ENCODE data around the gene MOB4. TPM values are rescaled to one million over a fixed set of nuclear protein-coding genes. Genes with fewer than 3 reads are reported as not detected.
A peak's percentile ranks its signal among the peaks of the same experiment; 100 is the strongest.

MOB4 gene
- total and polyA plus RNA-seq, 2 donors (not counting 1 experiment from before 2014, with no cell fraction given): 12.6 to 20.8 TPM

DNA sequence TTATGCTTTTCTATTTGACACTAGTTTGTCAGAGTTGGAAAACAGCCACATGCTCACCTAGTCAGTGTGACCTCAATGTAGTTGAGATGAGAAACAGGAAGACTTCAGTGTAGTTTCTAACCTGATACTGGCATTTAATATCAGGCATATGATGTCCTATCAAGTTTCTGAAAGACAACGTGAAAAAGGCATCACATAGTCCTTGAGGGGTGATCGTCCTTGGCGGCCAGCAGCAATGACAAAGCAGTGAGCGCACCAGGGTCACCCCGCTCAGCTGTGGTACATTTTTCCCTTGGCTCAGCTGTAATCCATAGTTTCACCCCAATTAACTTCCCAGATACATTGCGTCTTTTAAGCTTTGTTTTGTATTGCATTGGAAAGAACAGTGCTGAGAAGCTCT lies 11.4 kb upstream of the MOB4 start:
- Histone ChIP-seq H3K27ac (ENCODE audit: low read length in 2 of 2) (no peak overlapping the region), H3K9me3 (ENCODE audit: control extremely low read depth in 1 of 3, control insufficient read depth in 2 of 3, insufficient read depth in 1 of 3, low read length in 2 of 3) (no peaks in the 10 kb centered on the region), H3K4me3 (ENCODE audit: control extremely low read depth in 1 of 5, extremely low read depth in 1 of 5, insufficient read depth in 1 of 5, low read depth in 2 of 5, low read length in 4 of 5) (no peak overlapping the region), H3K27me3 (replicated peaks in 1 of 4; ENCODE audit: control extremely low read depth in 1 of 4, control insufficient read depth in 3 of 4, insufficient read depth in 4 of 4, low read length in 3 of 4) (no peaks in the 10 kb centered on the region), H3K4me1 (ENCODE audit: control insufficient read depth in 2 of 2, insufficient read depth in 2 of 2, low read length in 2 of 2) (peaks cover 12 to 15% of the 10 kb centered on the region in 2 donors), H2AFZ (ENCODE audit: insufficient read depth, low read depth, low read length, poor library complexity, severe bottlenecking) (no peak overlapping the region), H3K4me2 (replicated peaks; ENCODE audit: low read depth, low read length, poor library complexity, severe bottlenecking) (no peak overlapping the region), H3K9ac (ENCODE audit: low read length) (no peak overlapping the region), H4K20me1 (ENCODE audit: control insufficient read depth, insufficient read depth, low read length, poor library complexity, severe bottlenecking) (peaks cover 1% of the 10 kb centered on the region), H3K79me2 (ENCODE audit: control insufficient read depth, insufficient read depth, low read length) (peaks cover 75% of the 10 kb centered on the region), H3K36me3 (replicated peaks in 1 of 2; ENCODE audit: control extremely low read depth in 1 of 2, control insufficient read depth in 1 of 2, extremely low read depth in 1 of 2, insufficient read depth in 2 of 2, low read length in 1 of 2) (peaks cover 0 to 15% of the 10 kb centered on the region in 2 experiments)
- H3K9me3 Mint-ChIP-seq (ENCODE audit: insufficient read depth): no peaks in the 10 kb centered on the region
- no peak overlapping the region for H3K4me3 Mint-ChIP-seq
- ChIA-PET CTCF (no interaction called here), POLR2A (interaction anchor here (0.7 kb wide), 2 partner anchors 12 to 277 kb away, joined by 3 to 5 read pairs; no protein-coding TSS in a partner anchor)
- DNase-seq (no peak), ATAC-seq (ENCODE audit: low read depth) (no peak)
- intact Hi-C loops (cut with micrococcal nuclease): no loop called here
- no peak overlapping the region for H3K27ac Mint-ChIP-seq
- no peak for TF ChIP-seq EZH2 (IDR thresholded peaks at IDR 0.05; ENCODE audit: borderline replicate concordance, insufficient read depth, low read depth, low read length, poor library complexity, severe bottlenecking)
- TF ChIP-seq, protein P1, sequence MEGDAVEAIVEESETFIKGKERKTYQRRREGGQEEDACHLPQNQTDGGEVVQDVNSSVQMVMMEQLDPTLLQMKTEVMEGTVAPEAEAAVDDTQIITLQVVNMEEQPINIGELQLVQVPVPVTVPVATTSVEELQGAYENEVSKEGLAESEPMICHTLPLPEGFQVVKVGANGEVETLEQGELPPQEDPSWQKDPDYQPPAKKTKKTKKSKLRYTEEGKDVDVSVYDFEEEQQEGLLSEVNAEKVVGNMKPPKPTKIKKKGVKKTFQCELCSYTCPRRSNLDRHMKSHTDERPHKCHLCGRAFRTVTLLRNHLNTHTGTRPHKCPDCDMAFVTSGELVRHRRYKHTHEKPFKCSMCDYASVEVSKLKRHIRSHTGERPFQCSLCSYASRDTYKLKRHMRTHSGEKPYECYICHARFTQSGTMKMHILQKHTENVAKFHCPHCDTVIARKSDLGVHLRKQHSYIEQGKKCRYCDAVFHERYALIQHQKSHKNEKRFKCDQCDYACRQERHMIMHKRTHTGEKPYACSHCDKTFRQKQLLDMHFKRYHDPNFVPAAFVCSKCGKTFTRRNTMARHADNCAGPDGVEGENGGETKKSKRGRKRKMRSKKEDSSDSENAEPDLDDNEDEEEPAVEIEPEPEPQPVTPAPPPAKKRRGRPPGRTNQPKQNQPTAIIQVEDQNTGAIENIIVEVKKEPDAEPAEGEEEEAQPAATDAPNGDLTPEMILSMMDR (IDR thresholded peaks at IDR 0.05): no peak
- no peaks in the 10 kb centered on the region for H3K27me3 Mint-ChIP-seq
- 94% methylated on average over 5 of the region's 6 CpGs for whole genome bisulfite sequencing (ENCODE audit: insufficient coverage)
- H3K4me1 Mint-ChIP-seq: peaks cover 22% of the 10 kb centered on the region

DNA sequence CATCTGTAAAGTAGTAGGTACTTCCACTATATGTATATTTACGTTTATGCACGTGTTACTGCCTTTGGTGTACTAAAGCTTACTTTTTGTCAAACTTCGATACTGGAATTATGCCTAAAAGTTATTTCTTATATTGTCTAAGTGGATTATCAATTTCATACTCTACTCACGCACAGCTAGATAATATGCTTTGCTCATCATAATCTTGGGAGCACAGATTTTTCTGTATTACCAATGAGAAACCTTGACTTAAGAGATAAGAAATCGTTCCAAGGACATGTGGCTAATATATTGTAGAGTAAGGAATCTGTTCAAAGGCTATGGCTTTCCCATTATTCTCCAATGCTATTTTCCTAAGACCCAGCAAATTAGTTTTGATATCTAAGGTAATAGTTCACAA lies 9.2 kb upstream of the MOB4 start:
- H3K36me3 ChIP-seq (replicated peaks in 1 of 2; ENCODE audit: control extremely low read depth in 1 of 2, control insufficient read depth in 1 of 2, extremely low read depth in 1 of 2, insufficient read depth in 2 of 2, low read length in 1 of 2): peaks cover 0 to 15% of the 10 kb centered on the region in 2 experiments
- no peak overlapping the region for H3K9ac ChIP-seq (ENCODE audit: low read length)
- Mint-ChIP-seq H3K4me3 (no peak overlapping the region), H3K9me3 (ENCODE audit: insufficient read depth) (no peaks in the 10 kb centered on the region), H3K27ac (no peak overlapping the region), H3K4me1 (peaks cover 13% of the 10 kb centered on the region), H3K27me3 (no peaks in the 10 kb centered on the region)
- H3K27ac ChIP-seq (ENCODE audit: low read length in 2 of 2): peak overlapping the region in 1 of 2 donors; percentile 37
- no peak overlapping the region for H3K4me3 ChIP-seq (ENCODE audit: control extremely low read depth in 1 of 5, extremely low read depth in 1 of 5, insufficient read depth in 1 of 5, low read depth in 2 of 5, low read length in 4 of 5)
- H3K27me3 ChIP-seq (replicated peaks in 1 of 4; ENCODE audit: control extremely low read depth in 1 of 4, control insufficient read depth in 3 of 4, insufficient read depth in 4 of 4, low read length in 3 of 4): no peaks in the 10 kb centered on the region
- CTCF ChIA-PET: no interaction called here
- H4K20me1 ChIP-seq (ENCODE audit: control insufficient read depth, insufficient read depth, low read length, poor library complexity, severe bottlenecking): no peaks in the 10 kb centered on the region
- no peaks in the 10 kb centered on the region for H3K9me3 ChIP-seq (ENCODE audit: control extremely low read depth in 1 of 3, control insufficient read depth in 2 of 3, insufficient read depth in 1 of 3, low read length in 2 of 3)
- DNase-seq (no peak), ATAC-seq (ENCODE audit: low read depth) (no peak)
- no peak overlapping the region for H3K4me2 ChIP-seq (replicated peaks; ENCODE audit: low read depth, low read length, poor library complexity, severe bottlenecking)
- H3K4me1 ChIP-seq (ENCODE audit: control insufficient read depth in 2 of 2, insufficient read depth in 2 of 2, low read length in 2 of 2): peaks cover 7 to 8% of the 10 kb centered on the region in 2 donors
- peaks cover 88% of the 10 kb centered on the region for H3K79me2 ChIP-seq (ENCODE audit: control insufficient read depth, insufficient read depth, low read length)
- TF ChIP-seq, protein P1 (IDR thresholded peaks at IDR 0.05): no peak
- TF ChIP-seq EZH2 (IDR thresholded peaks at IDR 0.05; ENCODE audit: borderline replicate concordance, insufficient read depth, low read depth, low read length, poor library complexity, severe bottlenecking): no peak
- POLR2A ChIA-PET: no interaction called here
- intact Hi-C loops (cut with micrococcal nuclease): no loop called here
- no CpG with 5 or more reads among the region's 5 CpGs for WGBS (ENCODE audit: insufficient coverage)
- no peak overlapping the region for H2AFZ ChIP-seq (ENCODE audit: insufficient read depth, low read depth, low read length, poor library complexity, severe bottlenecking)
